ENCODE results near the gene GRIP2.
A peak's percentile ranks its signal among the peaks of the same experiment; 100 is the strongest.

The GRIP2 gene

GRCh38 chr3:14453876-14454638 lies 86.1 kb downstream of the GRIP2 start:
- no peak for DNase-seq (ENCODE audit: low spot score)

- DNase-seq (ENCODE audit: low spot score) = peak; percentile 90
Measured at GRCh38 chr3:14452740-14453710, 87.1 kb downstream of the GRIP2 start.

GRCh38 chr3:14451844-14452739 lies 88.0 kb downstream of the GRIP2 start:
- peak; percentile 68 for DNase-seq (ENCODE audit: low spot score)

- no peak for DNase-seq (ENCODE audit: low spot score)
Measured at GRCh38 chr3:14450922-14451606, 89.1 kb downstream of the GRIP2 start.

- DNase-seq (ENCODE audit: low spot score) = no peak
Measured at GRCh38 chr3:14450506-14450905, 89.6 kb downstream of the GRIP2 start.

GRCh38 chr3:14448756-14449727 lies 91.1 kb downstream of the GRIP2 start:
- no peak for DNase-seq (ENCODE audit: low spot score)

- no peak for DNase-seq (ENCODE audit: low spot score)
Measured at GRCh38 chr3:14448063-14448462, 92.1 kb downstream of the GRIP2 start.

- DNase-seq (ENCODE audit: low spot score) = no peak
Measured at GRCh38 chr3:14446988-14447570, 93.1 kb downstream of the GRIP2 start.

GRCh38 chr3:14445773-14446172 lies 94.4 kb downstream of the GRIP2 start:
- no peak for DNase-seq (ENCODE audit: low spot score)

GRCh38 chr3:14444380-14444779 lies 95.8 kb downstream of the GRIP2 start:
- DNase-seq (ENCODE audit: low spot score) = no peak

- no peak for DNase-seq (ENCODE audit: low spot score)
Measured at GRCh38 chr3:14441920-14442300, 98.2 kb downstream of the GRIP2 start.

- DNase-seq (ENCODE audit: low spot score) = no peak
Measured at GRCh38 chr3:14441240-14441919, 98.8 kb downstream of the GRIP2 start.

GRCh38 chr3:14440531-14441239 lies 99.5 kb downstream of the GRIP2 start:
- DNase-seq (ENCODE audit: low spot score) = no peak

- no peak for DNase-seq (ENCODE audit: low spot score)
Measured at GRCh38 chr3:14440168-14440518, 100.0 kb downstream of the GRIP2 start.

GRCh38 chr3:14439501-14440167 lies 100.5 kb downstream of the GRIP2 start:
- DNase-seq (ENCODE audit: low spot score) = no peak
